SK-N-DZ (cell line): ENCODE data around the gene LTF.
"Not testable (repeated sequence)": the region's sequence is repeated elsewhere in the genome, so short reads cannot be mapped to it uniquely, and the experiment has no call there.

ENCODE experiments used
- DNase-seq: peaks from one replicate; pipeline ENCODE4 v3.0.0-alpha.2; 2015; ENCODE audit warnings: low spot score

Gene LTF

DNA sequence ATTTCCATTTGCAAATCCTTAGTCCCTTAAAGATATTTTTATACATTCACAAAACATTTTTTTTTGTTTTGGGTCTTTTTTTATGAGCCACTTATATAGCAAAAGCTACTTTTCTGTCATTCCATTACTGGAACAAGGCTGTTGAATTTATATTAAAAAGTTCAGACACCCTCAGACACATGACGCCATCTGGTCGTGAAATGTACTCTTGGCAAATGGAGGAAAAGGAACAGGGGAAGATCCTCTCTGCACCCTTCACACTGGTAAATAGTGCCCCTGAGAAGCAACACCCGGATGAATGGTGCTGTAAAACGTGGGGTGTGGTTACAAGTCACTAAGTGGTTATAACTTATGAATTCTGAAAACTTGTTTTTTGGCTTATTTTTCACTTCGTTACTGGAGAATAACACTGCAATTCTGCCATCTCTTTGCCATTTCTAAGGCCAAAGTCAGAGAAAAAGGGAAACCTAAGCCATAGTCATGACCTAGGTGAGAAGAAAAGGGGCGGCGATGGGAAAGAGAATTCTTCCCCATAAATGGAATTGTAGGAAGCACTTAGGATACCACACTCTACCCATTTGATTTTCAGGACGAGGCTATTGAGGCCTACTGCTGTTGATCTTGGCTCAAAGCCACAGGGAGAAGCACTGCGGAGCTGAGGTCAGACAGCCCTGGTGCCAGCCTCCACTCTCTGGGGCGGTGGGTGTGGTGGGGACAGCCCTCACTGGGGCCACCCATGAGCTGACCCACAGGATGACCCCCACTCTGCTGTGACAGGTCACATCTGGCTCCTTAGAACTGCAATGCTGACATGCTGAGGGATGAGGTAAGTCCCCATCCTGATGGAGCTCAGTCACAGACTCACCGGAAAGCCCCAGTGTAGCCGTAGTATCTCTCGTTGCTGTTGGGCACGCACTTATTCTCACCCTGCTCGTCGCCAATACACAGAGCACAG, 21.9 kb downstream of the LTF start:
- no peak for DNase-seq

DNA sequence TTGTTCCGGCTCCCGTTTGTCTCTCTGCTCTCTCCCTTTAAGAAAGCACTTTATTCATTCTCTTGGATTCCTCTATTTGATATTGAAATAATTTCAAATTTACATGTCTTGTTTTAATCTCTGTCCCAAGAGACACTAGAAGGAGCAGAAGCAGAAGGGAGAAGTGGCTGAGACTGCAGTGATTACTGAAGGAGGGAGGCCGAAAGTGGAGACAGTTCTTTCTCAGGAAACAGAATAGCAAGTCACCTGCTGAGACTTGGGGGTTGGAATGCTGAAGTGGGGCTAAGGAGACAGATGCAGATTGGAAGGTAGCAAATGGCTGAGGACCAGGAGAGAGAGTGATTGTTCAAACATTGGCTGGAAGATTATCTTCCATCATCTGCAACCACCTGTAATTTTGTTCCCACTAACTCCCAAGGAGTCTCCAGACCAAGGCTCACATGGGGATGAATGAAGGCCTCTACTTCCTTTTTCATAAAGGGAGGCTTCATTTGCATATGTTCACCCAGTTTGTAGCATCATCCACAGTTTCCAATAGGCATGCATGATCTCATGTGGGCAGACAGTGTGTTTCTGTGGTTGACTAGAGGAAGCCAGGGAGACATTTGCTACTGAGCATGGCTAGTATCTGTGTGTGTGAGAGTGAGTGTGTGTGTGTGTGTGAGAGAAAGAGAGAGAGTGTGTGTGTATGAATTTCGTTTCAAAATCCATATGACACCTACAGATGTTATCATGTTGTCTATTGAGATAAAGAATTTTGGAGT, 24.0 kb downstream of the LTF start:
- DNase-seq = no peak

DNA sequence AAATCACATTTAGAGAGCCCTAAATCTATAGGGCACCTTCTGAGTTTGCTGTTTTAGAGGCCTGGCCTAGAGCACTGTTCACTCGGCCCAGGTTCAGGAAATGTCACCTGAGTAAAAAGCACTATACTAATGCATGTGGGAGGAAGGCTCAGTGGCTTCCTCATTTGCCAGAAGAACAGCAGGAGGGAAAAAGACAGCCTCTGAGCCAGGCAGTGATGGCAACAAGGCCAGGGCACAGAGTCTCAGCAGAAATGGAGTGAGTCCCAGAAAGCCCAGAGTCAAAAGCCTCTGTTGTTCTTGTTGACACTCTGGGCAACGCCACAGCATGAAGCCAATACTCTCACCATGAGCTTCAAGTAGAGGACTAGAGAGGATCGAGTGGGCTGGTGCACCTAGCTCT, 25.9 kb downstream of the LTF start:
- DNase-seq = no peak

DNA sequence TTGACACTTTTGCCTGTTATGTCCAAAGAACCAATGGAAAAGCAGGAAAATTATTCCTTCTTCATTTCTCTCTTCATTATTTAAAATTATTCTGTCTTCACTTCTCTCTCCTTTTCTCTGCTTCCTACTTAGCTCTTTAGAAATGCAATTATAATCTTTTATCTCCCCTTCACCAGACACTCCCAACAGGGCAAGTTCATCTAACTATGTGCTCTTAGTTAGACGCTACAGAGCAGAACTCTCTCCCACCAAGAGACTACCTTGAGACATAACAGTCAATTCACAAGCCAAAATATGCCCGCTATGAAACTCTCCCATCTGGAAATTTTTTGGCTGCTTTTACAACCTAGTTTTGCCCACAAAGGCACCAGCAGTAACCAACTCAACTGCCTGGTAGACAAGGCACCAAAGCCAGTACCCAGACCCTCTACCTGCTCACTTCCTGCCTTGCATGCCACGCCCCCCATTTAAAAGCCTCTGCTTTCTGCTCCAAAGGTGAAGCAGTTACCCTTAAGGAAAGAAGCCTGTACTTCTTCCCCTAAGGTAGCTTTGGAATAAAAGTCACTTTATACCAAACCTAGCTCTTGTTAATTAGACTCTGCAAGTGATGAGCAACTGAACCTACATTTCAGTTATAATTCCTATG, 29.5 kb downstream of the LTF start:
- no peak for DNase-seq

DNA sequence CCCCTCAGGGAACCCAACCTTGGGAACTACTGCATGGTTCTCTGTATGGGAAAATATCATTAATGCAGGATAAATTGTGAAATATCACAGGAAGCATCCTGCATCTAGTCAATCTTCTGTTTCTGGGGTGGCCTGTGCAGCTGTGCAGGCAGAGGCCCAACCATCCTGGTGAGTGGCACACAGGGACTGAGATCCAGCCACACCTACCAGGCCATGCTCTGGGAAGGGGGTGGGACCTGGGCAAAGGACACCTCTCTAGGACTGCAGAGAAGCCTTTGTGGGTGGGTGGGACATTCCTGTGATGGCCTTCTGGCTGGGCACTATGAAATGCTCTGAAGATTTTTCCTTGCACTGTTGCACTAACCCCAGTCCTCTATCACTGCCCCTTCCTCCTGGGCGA, 30.9 kb downstream of the LTF start:
- DNase-seq = no peak

DNA sequence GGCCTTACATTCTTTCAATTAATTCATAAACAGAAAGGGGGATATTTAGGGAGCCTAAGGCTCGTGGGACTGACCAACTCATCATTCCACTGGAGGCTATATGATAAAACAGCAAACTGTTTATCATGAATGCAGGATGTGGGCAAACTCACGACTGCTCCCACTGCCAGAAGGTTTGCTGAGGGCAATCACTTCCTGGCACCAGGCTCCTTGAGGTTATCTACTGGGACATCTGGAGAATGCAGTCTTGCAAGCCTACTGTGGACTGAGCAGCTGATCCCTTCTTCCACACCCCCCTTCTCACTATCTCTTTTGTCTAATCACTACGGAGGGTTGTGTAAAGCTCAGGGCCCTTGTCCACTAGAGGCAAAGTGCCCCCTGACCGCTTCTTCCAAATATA, 31.6 kb downstream of the LTF start:
- DNase-seq = not testable (repeated sequence)

DNA sequence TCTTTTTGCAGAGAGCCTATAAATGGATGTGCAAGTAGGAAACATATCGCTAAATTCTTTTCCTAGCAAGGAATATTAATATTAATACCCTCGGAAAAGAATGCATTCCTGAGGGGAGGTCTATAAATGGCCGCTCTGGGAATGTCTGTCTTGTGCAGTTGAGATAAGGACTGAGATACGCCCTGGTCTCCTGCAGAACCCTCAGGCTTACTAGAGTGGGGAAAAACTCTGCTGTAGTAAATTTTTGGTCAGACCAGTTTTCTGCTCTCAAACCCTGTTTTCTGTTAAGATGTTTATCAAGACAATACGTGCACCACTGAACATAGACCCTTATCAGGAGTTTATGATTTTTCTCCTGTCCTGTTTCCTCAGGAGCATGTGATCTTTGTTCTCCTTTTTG, 32.8 kb downstream of the LTF start:
- not testable (repeated sequence) for DNase-seq

DNA sequence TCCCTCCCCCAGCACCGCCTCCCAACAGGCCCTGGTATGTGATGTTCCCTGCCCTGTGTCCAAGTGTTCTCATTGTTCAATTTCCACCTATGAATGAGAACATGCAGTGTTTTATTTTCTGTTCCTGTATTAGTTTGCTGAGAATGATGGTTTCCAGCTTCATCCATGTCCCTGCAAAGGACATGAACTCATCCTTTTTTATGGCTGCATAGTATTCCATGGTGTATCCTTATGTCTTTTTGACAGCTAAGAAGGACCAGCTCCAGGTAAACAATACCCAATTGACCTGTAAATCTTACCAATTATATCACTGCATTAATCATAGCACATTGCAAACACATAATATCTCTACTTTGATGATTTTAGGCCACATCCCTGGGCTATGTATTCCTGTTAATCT, 33.8 kb downstream of the LTF start:
- not testable (repeated sequence) for DNase-seq

DNA sequence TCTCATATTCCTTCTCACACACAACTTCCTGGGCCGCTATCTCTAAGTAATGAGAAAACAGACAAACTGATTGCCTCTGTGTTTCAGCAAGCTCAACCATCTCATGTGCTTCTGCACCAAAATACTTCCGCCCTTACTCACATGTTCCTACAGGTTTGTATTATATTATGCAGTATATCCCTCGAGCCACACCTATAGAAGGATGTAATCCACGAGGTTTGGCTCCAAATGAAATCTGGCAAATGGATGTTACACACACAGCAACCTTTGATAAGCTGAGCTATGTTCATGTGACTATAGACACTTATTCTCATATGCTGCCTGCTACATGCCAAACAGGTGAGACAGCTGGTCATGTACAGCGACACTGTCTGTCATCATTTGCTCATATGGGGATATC, 35.0 kb downstream of the LTF start:
- DNase-seq = no peak

DNA sequence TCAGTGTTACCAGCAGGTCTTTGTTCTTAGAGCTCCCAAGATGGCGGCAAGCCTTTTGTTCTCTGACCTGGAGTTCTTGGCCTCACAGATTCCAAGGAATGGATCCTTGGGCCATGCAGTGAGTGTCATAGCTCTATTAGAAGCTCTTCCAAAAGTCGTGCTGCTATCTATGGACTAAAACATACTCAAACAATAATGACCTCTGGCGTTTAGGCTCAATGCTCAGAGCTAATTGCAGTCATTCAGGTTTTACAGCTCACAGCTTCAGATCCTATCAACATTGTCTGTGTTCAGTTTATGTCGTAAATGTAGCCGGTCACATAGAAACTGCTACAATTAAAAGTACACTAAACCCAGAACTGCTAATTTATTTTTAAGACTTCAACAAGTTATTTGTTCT, 35.5 kb downstream of the LTF start:
- DNase-seq = no peak

DNA sequence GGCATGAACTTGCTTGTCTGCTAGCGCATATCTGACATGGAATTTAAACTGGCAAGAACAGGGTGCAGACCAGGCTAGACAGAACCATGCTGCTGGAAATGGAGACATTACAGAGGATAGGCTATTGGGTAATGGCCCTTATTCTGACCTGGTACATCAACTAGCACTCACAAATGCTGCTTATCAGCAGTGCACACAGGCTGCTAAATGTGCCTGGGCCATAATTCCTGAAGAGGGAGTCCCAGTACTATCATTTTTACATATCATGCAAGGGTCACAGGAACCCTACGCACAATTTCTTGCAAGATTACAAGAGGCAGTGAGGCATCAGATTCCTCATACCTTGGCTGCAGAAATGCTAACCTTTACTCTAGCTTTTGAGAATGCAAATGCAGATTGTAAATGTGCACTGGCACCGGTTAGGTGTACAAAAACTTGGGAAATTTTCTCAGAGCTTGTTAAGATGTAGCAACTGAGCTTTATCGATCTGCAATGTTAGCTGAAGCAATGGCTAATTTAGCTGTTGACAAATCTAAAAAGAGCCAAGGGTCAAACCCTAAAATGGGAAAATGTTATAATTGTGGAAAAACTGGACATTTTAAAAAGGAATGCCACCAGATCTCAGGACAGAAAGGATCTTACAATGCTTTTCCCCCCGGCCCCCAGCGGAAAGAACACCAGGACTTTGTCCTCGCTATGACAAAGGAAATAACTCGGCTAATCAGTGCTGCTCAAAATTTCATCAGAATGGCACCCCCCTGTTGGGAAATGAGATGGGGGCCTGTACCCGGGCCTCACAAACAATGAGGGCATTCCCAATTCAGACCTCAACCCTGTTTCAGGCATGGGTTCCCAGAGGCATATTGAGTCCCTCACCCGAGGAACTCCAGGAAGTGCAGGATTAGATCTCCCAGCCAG, 36.5 kb downstream of the LTF start:
- DNase-seq = no peak

DNA sequence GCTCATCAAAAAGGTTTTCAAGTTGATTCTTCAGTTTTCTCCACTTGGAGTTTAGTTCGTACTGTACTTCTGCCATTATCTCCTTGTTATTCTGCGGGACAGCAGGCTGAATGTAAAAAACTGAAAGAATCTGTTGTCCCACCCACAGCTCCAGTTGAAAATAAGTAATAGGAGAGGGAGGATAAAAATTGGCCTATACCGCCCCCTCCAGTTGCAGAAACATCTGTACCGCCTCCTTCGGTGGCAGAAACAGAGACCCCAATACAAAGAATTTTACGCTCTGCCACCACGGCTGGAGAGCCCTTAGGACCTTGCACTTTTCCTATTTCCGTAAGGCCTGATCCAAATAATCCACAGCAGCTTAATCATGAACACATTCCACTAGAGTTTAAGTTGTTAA, 37.3 kb downstream of the LTF start:
- DNase-seq = not testable (repeated sequence)

DNA sequence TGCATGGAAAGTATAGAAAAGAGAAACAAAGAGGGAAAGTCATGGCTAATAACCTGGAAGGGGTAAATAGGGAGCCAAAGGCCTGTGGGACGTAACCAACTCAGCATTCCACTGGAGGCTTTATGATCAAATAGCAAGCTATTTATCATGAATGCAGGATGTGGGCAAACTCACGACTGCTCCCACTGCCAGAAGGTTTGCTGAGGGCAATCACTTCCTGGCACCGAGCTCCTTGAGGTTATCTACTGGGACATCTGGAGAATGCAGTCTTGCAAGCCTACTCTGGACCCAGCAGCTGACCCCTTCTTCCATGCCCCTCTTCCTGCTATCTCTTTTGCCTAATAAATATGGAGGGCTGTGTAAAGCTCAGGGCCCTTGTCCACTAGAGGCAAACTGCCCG, 38.2 kb downstream of the LTF start:
- DNase-seq = not testable (repeated sequence)

DNA sequence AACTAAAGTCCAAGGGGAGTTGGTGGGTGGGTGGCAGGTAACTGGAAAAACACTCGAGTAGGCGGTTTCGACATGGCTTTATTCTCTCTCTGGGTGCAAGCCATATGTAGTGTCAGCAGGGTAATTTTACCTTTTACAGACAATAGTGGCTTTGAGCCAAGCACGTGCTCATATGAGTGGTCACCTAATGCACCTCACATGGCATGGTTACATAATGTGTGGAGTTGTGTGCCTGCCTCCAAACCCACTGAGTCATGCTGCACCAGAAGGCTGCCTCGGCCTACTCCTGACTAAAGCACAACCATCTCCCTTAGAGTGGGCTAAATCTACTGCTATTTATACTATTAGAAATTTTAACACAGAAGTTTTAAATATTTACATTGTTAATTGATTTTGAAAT, 41.1 kb downstream of the LTF start:
- no peak for DNase-seq

DNA sequence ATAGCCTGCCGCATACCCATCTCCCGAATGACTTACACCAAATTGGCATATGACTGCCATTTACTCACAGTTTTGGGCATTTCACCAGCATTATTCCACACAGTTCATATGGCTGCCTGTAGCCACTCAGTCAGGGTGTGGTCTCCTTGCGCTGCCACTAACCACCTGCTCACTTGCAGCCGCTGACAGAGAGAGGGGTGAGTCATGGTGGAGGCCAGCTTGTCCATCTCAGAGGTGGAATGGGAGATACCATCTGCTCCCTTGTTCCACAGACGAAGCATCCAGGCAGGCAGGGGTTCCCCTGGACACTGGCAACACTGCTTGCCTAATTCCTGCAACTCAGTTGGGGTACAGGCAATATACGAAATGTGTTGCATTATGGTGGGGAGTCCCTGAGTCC, 42.1 kb downstream of the LTF start:
- no peak for DNase-seq

DNA sequence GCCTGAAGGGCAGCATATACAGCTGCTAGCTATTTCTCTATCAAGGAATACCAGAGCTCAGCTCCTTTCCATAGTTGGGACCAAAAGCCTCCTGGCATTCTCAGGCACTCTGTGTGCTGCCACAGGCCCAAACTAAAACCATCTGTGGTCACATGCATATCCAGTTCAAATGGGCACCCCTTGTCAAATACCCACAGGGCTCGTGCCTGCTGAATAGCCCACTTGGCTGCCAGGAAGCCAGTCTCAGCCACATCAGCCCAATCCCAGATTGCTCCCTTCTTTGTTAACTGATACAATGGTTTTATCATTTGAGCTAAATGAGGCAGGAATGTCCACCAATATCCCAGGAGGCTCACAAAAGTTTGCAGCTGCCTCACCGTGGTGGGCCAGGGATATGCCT, 43.8 kb downstream of the LTF start:
- no peak for DNase-seq

DNA sequence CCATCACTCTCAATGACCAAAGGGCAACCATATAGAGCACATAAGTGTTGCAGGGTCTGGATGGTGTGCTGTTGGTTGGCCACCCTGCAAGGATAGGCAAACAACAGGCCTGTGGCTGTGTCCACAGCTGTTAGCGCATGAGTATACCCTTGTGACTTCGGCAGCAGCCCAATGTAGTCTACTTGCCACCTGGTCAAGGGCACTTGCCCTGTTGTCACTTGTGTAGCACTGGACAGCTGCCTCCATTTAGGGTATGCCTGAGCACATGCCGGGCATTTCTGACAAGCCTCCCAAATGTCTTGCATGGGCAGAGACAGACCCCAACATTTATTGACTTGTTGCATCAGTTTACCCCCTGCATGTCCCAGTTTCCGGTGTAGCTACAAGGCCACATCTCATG, 44.9 kb downstream of the LTF start:
- DNase-seq = no peak

DNA sequence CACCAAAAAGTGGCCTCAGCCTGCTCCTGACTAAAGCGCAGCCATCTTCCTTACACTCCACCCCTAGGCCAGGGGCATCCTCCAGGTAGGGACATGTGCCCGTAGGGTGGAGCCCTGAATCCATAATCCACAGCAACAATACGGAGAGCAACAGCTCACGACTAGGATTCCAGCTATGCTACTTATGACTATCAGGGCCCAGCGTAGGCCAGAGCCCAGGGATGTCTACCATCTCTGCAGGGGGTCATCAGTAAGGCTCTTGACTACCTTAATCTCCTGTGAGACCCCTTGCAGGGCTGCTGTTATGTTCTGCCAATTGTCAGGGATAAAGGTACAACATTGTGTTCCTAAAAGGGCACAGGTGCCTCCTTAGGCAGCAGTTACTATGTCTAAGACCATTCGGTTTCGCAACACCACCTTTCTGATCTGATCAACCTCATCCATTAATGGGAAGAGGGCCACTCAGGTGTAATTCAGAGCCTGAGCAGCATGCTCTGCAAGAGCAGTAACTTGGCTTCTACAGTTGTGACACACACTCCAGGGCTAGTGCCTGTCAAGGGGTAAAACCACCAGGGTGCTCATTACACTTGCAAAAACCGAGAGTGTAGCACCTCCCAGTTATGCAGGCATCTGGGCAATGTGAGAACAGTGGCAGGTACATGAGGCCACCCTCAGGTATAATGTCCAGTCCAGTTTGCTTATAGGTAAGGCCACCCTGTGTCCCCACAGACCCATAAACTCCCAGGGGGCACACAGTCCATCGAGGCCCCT, 46.7 kb downstream of the LTF start:
- no peak for DNase-seq

DNA sequence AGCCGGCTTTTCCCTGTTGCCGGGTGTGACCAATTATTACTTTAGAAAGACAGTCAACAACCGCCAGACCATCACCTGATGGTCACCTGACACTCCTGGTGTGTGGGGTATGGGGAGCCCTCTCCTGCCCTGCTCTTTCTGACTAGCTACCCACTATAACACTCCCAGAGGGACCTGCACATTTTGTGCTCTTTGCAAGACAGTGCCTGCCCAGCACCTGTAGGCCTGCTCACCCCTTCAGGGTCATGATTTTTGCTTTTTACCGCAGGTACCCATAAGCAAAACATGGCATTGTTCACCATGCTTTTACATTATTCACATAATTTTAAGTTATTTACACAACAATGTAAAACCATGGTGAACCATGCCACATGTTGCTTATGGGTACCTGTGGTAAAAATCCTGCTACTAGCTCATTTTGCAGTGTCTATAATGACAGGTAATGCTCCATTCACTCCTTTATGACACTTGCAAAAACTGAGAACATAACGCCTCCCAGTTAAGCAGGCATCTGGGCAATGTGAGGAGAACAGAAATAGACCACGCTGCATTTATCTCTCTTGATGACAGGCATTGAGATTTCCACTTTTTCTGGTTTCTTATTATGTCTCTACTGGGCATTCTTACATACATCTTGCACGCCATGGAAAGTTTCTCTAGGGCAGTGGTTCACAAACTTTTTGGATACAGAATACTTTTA, 47.7 kb downstream of the LTF start:
- DNase-seq = no peak
